ENCODE data around the gene MT1H.
"Not testable (repeated sequence)": the region's sequence is repeated elsewhere in the genome, so short reads cannot be mapped to it uniquely, and the experiment has no call there.

MT1H gene

GRCh38 chr16:56684926-56685590 lies 15.4 kb downstream of the MT1H start:
- DNase-seq: no peak

- no peak for DNase-seq
These were observed 17.1 kb downstream of the MT1H start for GRCh38 chr16:56686758-56687157.

- no peak for DNase-seq
These were observed 19.1 kb downstream of the MT1H start for GRCh38 chr16:56688762-56689161.

GRCh38 chr16:56689171-56689570 lies 19.6 kb downstream of the MT1H start:
- DNase-seq: no peak

GRCh38 chr16:56690420-56691122 lies 21.0 kb downstream of the MT1H start:
- DNase-seq: no peak

GRCh38 chr16:56691885-56692284 lies 22.3 kb downstream of the MT1H start:
- DNase-seq: no peak

- DNase-seq: no peak
These were observed 25.6 kb downstream of the MT1H start for GRCh38 chr16:56695246-56695645.

GRCh38 chr16:56697456-56698155 lies 28.0 kb downstream of the MT1H start:
- DNase-seq: no peak

GRCh38 chr16:56700195-56700594 lies 30.6 kb downstream of the MT1H start:
- no peak for DNase-seq

- no peak for DNase-seq
These were observed 31.0 kb downstream of the MT1H start for GRCh38 chr16:56700631-56701030.

GRCh38 chr16:56701534-56701933 lies 31.9 kb downstream of the MT1H start:
- DNase-seq: no peak

GRCh38 chr16:56702836-56703235 lies 33.2 kb downstream of the MT1H start:
- DNase-seq: no peak

GRCh38 chr16:56708525-56709442 lies 39.2 kb downstream of the MT1H start:
- no peak for DNase-seq

GRCh38 chr16:56709443-56710040 lies 39.9 kb downstream of the MT1H start:
- no peak for DNase-seq

GRCh38 chr16:56710181-56710737 lies 40.6 kb downstream of the MT1H start:
- no peak for DNase-seq

GRCh38 chr16:56711862-56712261 lies 42.2 kb downstream of the MT1H start:
- DNase-seq: no peak

GRCh38 chr16:56713794-56714193 lies 44.2 kb downstream of the MT1H start:
- DNase-seq: no peak

GRCh38 chr16:56715126-56715525 lies 45.5 kb downstream of the MT1H start:
- DNase-seq: no peak

- no peak for DNase-seq
These were observed 47.1 kb downstream of the MT1H start for GRCh38 chr16:56716761-56717160.

- DNase-seq: not testable (repeated sequence)
These were observed 47.9 kb downstream of the MT1H start for GRCh38 chr16:56717532-56717931.

Measured in effector CD4-positive, alpha-beta T cell (primary cell).